ENCODE measurements around the gene PSME3IP1. TPM values are rescaled to one million over a fixed set of nuclear protein-coding genes. Genes with fewer than 3 reads are reported as not detected.

The PSME3IP1 gene
- total and polyA plus RNA-seq, 9 of the 15 experiments (the other 6 are each of a cell fraction or from before 2014, with no cell fraction given) = 63.8 to 187 (median 142) TPM

DNA sequence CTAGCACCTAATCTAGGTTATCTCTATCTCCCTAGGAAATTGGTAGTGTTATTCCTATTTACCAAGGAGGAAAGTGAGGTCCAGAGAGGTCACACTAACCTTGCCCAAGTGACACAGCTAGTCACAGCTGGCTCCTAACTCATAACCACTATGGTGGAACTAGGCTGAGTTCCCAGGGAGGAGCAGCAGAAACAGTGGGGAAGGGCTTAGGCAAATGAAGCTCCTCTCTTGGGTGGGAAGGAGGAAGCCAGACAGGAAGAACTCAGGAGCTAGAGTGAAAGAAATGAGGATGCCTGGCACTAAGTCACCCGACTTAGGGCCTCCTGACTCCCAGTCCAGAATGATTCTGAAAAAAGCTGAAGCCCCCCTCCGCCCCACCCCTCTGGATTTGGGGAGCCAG is 34.5 kb downstream of the PSME3IP1 start:
- peaks cover 46% of the 10 kb centered on the region for H3K36me3 ChIP-seq (ENCODE audit: control insufficient read depth, insufficient read depth, low read length)
- H3K9me3 ChIP-seq (replicated peaks; ENCODE audit: control insufficient read depth, insufficient read depth, low read depth, low read length) = no peaks in the 10 kb centered on the region
- H3K79me2 ChIP-seq (ENCODE audit: control insufficient read depth, insufficient read depth, low read length) = no peaks in the 10 kb centered on the region
- no peak for FAIRE-seq
- no TSS peak for BruUV-seq (replicated peaks)
- no peak overlapping the region for H3K27ac ChIP-seq (ENCODE audit: extremely low read depth, low read depth, low read length)
- in situ Hi-C loops (cut with MboI) = no loop called here
- no peaks in the 10 kb centered on the region for H3K9me1 ChIP-seq (ENCODE audit: control insufficient read depth, insufficient read depth, low read length)
- H2AFZ ChIP-seq (ENCODE audit: low read depth, low read length) = no peak overlapping the region
- TF ChIP-seq TFAM (CRISPR knock-in tag; conservative IDR thresholded peaks at IDR 0.05) (no peak), ZBTB8A (IDR thresholded peaks at IDR 0.05; ENCODE audit: partially characterized antibody) (no peak), NCOA2 (IDR thresholded peaks at IDR 0.05; ENCODE audit: partially characterized antibody in 2 of 2) (no peak), RB1 (IDR thresholded peaks at IDR 0.05; ENCODE audit: low read depth) (no peak), NFRKB (IDR thresholded peaks at IDR 0.05; ENCODE audit: low read depth) (no peak), SRSF3 (IDR thresholded peaks at IDR 0.05; ENCODE audit: insufficient read depth, low read length) (no peak), KDM1A (IDR thresholded peaks at IDR 0.05) (no peak), ZKSCAN3 (CRISPR knock-in tag; IDR thresholded peaks at IDR 0.05) (no peak), ZNF778 (CRISPR knock-in tag; IDR thresholded peaks at IDR 0.05) (no peak)
- TF ChIP-seq, protein P1, sequence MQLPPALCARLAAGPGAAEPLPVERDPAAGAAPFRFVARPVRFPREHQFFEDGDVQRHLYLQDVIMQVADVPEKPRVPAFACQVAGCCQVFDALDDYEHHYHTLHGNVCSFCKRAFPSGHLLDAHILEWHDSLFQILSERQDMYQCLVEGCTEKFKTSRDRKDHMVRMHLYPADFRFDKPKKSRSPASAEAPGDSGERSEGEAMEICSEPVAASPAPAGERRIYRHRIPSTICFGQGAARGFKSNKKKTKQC (CRISPR knock-in tag; IDR thresholded peaks at IDR 0.05) = no peak
- TF ChIP-seq, protein P2, sequence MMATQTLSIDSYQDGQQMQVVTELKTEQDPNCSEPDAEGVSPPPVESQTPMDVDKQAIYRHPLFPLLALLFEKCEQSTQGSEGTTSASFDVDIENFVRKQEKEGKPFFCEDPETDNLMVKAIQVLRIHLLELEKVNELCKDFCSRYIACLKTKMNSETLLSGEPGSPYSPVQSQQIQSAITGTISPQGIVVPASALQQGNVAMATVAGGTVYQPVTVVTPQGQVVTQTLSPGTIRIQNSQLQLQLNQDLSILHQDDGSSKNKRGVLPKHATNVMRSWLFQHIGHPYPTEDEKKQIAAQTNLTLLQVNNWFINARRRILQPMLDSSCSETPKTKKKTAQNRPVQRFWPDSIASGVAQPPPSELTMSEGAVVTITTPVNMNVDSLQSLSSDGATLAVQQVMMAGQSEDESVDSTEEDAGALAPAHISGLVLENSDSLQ (IDR thresholded peaks at IDR 0.05) = no peak
- TF ChIP-seq, protein P3, sequence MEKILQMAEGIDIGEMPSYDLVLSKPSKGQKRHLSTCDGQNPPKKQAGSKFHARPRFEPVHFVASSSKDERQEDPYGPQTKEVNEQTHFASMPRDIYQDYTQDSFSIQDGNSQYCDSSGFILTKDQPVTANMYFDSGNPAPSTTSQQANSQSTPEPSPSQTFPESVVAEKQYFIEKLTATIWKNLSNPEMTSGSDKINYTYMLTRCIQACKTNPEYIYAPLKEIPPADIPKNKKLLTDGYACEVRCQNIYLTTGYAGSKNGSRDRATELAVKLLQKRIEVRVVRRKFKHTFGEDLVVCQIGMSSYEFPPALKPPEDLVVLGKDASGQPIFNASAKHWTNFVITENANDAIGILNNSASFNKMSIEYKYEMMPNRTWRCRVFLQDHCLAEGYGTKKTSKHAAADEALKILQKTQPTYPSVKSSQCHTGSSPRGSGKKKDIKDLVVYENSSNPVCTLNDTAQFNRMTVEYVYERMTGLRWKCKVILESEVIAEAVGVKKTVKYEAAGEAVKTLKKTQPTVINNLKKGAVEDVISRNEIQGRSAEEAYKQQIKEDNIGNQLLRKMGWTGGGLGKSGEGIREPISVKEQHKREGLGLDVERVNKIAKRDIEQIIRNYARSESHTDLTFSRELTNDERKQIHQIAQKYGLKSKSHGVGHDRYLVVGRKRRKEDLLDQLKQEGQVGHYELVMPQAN (IDR thresholded peaks at IDR 0.05; ENCODE audit: borderline replicate concordance) = no peak
- H3K4me2 ChIP-seq (ENCODE audit: insufficient read depth, low read length) = no peak overlapping the region
- WGBS (ENCODE audit: insufficient coverage, low coverage, missing lambda C conversion rate) = 69% methylated on average over 2 of the region's 2 CpGs
- peaks cover 2 to 3% of the 10 kb centered on the region in 2 experiments; a peak in 3 of 5 replicates for H3K4me1 ChIP-seq (replicated peaks in 1 of 2; ENCODE audit: control insufficient read depth in 2 of 2, insufficient read depth in 2 of 2, low read length in 2 of 2)
- no peak overlapping the region for H3K4me3 ChIP-seq
- ATAC-seq = no peak
- POLR2A ChIA-PET = interaction anchor here (0.6 to 3.3 kb wide), 9 partner anchors 10 to 266 kb away, joined by 3 to 27 read pairs (median 3); no protein-coding TSS in a partner anchor
- no peak overlapping the region for H3K9ac ChIP-seq (ENCODE audit: insufficient read depth in 1 of 2, low read depth in 2 of 2, low read length in 2 of 2)
- no peaks in the 10 kb centered on the region for H4K20me1 ChIP-seq (replicated peaks; ENCODE audit: control insufficient read depth, insufficient read depth, low read length)
- intact Hi-C loops (cut with micrococcal nuclease) = no loop called here
- no peaks in the 10 kb centered on the region for H3K27me3 ChIP-seq (ENCODE audit: control insufficient read depth in 2 of 2, insufficient read depth in 2 of 2, low read length in 2 of 2)
- CTCF ChIA-PET (ENCODE audit: low intra/inter-chr PET ratio) = no interaction called here
- DNase-seq (ENCODE audit: extremely low read depth in 1 of 4, low spot score in 3 of 4) = no peak

Data from K562 (cell line).